K562 (cell line): ENCODE data around the gene FILIP1L. TPM values are rescaled to one million over a fixed set of nuclear protein-coding genes. Genes with fewer than 3 reads are reported as not detected.

ENCODE experiments used
- ATAC-seq: fragments of 200-7000 bp; cut with Tn5 transposase; 3 replicates; pipeline ENCODE4 v1.9.1; 2020; ENCODE audit warnings: moderate library complexity
- BruUV-seq: library from RNA; stranded (reverse); fragments of 400-500 nt; replicated peaks from 2 replicates; lab custom pipeline; 2021; lab: Mats Ljungman, UMichigan
- CTCF ChIA-PET: fragments of 300-600 bp; formaldehyde crosslinking; extraction: SDS; loops from one replicate; lab custom pipeline; 2021; ENCODE audit warnings: low intra/inter-chr PET ratio; lab: Yijun Ruan, JAX
- POLR2A ChIA-PET: fragments of 300-600, 350-650 bp; sonication (Branson Sonifier 250); formaldehyde crosslinking; extraction: SDS; loops from one replicate; lab custom pipeline; 2021; ENCODE audit warnings: antibody characterized with exemption, inconsistent platforms; lab: Yijun Ruan, JAX
- DNase-seq, 4 experiments: peaks; one replicate each; pipeline versions ENCODE4 v3.0.0 to v3.0.0-alpha.2; 2011 to 2018; ENCODE audit warnings: low spot score in 3 of 4, mixed read lengths in 3 of 4; ENCODE audit errors: extremely low read depth in 1 of 4
- FAIRE-seq: peaks from 2 replicates; lab custom pipeline; 2011; peaks lifted over from hg19 to GRCh38; lab: Jason Lieb, UNC
- H2AFZ ChIP-seq: 2 replicates; pipeline ENCODE4 v1.6.0; 2011; ENCODE audit warnings: low read depth, low read length, control low read depth, inconsistent platforms
- H3K27ac ChIP-seq: fragments of 200-600 bp; 3 replicates; pipeline ENCODE4 v1.8.0; 2011; ENCODE audit warnings: low read depth, mild to moderate bottlenecking, control low read depth, inconsistent platforms, low read length, moderate library complexity, mixed read lengths; ENCODE audit errors: extremely low read depth
- H3K27me3 ChIP-seq, 2 experiments: fragments of 300-600 bp in 1 of 2; 2 replicates in 1 of 2; 3 replicates in 1 of 2; pipeline versions ENCODE4 v1.6.0 to v1.8.0; 2011; ENCODE audit warnings: inconsistent platforms in 2 of 2, low read length in 2 of 2, mild to moderate bottlenecking in 1 of 2, mixed read lengths in 1 of 2, moderate library complexity in 1 of 2; ENCODE audit not compliant: control insufficient read depth in 2 of 2, insufficient read depth in 2 of 2
- H3K36me3 ChIP-seq: fragments of 300-600 bp; 3 replicates; pipeline ENCODE4 v1.8.0; 2011; ENCODE audit warnings: mild to moderate bottlenecking, low read length, inconsistent platforms; ENCODE audit not compliant: control insufficient read depth, insufficient read depth
- H3K4me1 ChIP-seq, 2 experiments: fragments of 200-600 bp in 1 of 2; replicated peaks in 1 of 2; 2 replicates in 1 of 2; 3 replicates in 1 of 2; pipeline versions ENCODE4 v1.5.1 to v1.8.0; 2011; ENCODE audit warnings: inconsistent platforms in 2 of 2, low read length in 2 of 2, mild to moderate bottlenecking in 1 of 2, mixed read lengths in 1 of 2, moderate library complexity in 1 of 2; ENCODE audit not compliant: control insufficient read depth in 2 of 2, insufficient read depth in 2 of 2
- H3K4me2 ChIP-seq: 2 replicates; pipeline ENCODE4 v1.6.1; 2011; ENCODE audit warnings: low read length, control low read depth, inconsistent platforms, mixed read lengths; ENCODE audit not compliant: insufficient read depth
- H3K4me3 ChIP-seq: fragments of 200-600 bp; sonication (generic), shearing (Covaris generic); 2 replicates; pipeline ENCODE4 v1.5.1; 2016; ENCODE audit warnings: control low read depth, inconsistent platforms
- H3K79me2 ChIP-seq: fragments of 200-600 bp; 3 replicates; pipeline ENCODE4 v1.8.0; 2011; ENCODE audit warnings: low read length, inconsistent platforms; ENCODE audit not compliant: control insufficient read depth, insufficient read depth
- H3K9ac ChIP-seq, 2 experiments: 2 replicates each; pipeline versions ENCODE4 v1.6.0 to v1.6.1; 2011; ENCODE audit warnings: low read depth in 2 of 2, low read length in 2 of 2, control low read depth in 1 of 2, inconsistent platforms in 1 of 2, mild to moderate bottlenecking in 1 of 2, mixed read lengths in 1 of 2; ENCODE audit not compliant: insufficient read depth in 1 of 2
- H3K9me1 ChIP-seq: one replicate; pipeline ENCODE4 v1.6.0; 2011; ENCODE audit warnings: inconsistent platforms, mild to moderate bottlenecking, low read length, moderate library complexity; ENCODE audit not compliant: control insufficient read depth, insufficient read depth
- H3K9me3 ChIP-seq: replicated peaks from 2 replicates; pipeline ENCODE4 v1.5.1; 2011; ENCODE audit warnings: low read depth, low read length, inconsistent platforms; ENCODE audit not compliant: control insufficient read depth, insufficient read depth
- H4K20me1 ChIP-seq: replicated peaks from 2 replicates; pipeline ENCODE4 v1.6.1; 2011; ENCODE audit warnings: low read length, inconsistent platforms, mixed read lengths; ENCODE audit not compliant: control insufficient read depth, insufficient read depth
- ELF2 ChIP-seq: fragments of 250-450 bp; sonication (Bioruptor Pico); IDR thresholded peaks from 2 replicates; pipeline ENCODE4 v1.5.0; 2021; ENCODE audit warnings: mild to moderate bottlenecking
- FUS ChIP-seq: fragments of 200-400 bp; formaldehyde crosslinking; optimal IDR thresholded peaks from 2 replicates; pipeline ENCODE3; 2017; ENCODE audit warnings: low read depth, low read length
- GTF2A2 ChIP-seq: IDR thresholded peaks from 2 replicates; pipeline ENCODE4 v1.6.1; 2016; ENCODE audit warnings: mild to moderate bottlenecking, missing genetic modification characterization, missing compliant biosample characterization
- GTF2E2 ChIP-seq: fragments of 200-800 bp; sonication (Bioruptor generic); IDR thresholded peaks from 2 replicates; pipeline ENCODE4 v1.6.1; 2016; ENCODE audit warnings: missing genetic modification characterization, missing compliant biosample characterization
- HIVEP1 ChIP-seq: fragments of 250-450 bp; sonication (Bioruptor Pico); IDR thresholded peaks from 2 replicates; pipeline ENCODE4 v1.4.0; 2020; ENCODE audit warnings: mild to moderate bottlenecking
- SIRT6 ChIP-seq: IDR thresholded peaks from one replicate; pipeline ENCODE4 v1.6.1; 2012; ENCODE audit warnings: low read depth, mild to moderate bottlenecking, control low read depth, inconsistent platforms, low read length, moderate library complexity
- SLC30A9 ChIP-seq: fragments of 250-450 bp; sonication (Bioruptor Pico); IDR thresholded peaks from 2 replicates; pipeline ENCODE4 v1.8.0; 2022; ENCODE audit warnings: mild to moderate bottlenecking, moderate library complexity
- SMAD3 ChIP-seq: fragments of 450-650 bp; formaldehyde crosslinking; conservative IDR thresholded peaks from 2 replicates; pipeline ENCODE4 v1.4.0; 2020; ENCODE audit warnings: mild to moderate bottlenecking
- THAP7 ChIP-seq: fragments of 250-450 bp; sonication (Bioruptor Pico); IDR thresholded peaks from 2 replicates; pipeline ENCODE4 v1.5.0; 2021
- YBX1 ChIP-seq: fragments of 450-650 bp; IDR thresholded peaks from 2 replicates; pipeline ENCODE4 v1.7.1; 2016; ENCODE audit warnings: mild to moderate bottlenecking
- ZNF253 ChIP-seq: fragments of 250-450 bp; sonication (Bioruptor Pico); conservative IDR thresholded peaks from 2 replicates; pipeline ENCODE4 v1.6.1; 2021; ENCODE audit warnings: mild to moderate bottlenecking
- ZNF583 ChIP-seq: fragments of 250-450 bp; sonication (Bioruptor Pico); IDR thresholded peaks from 2 replicates; pipeline ENCODE4 v1.4.0; 2020
- ZNF639 ChIP-seq, 2 experiments: fragments of 200-800 bp in 1 of 2; sonication (Bioruptor generic) in 1 of 2; sonication (generic) in 1 of 2; formaldehyde crosslinking in 1 of 2; IDR thresholded peaks in 1 of 2; conservative IDR thresholded peaks in 1 of 2; 2 replicates each; pipeline versions ENCODE4 v1.5.0 to v1.6.1; 2016 to 2020; ENCODE audit warnings: missing compliant biosample characterization in 1 of 2, missing genetic modification characterization in 1 of 2, missing genetic modification reagents in 1 of 2
- ZNF696 ChIP-seq: fragments of 250-450 bp; sonication (Bioruptor Pico); conservative IDR thresholded peaks from 2 replicates; pipeline ENCODE4 v1.4.0; 2020; ENCODE audit warnings: mild to moderate bottlenecking, moderate library complexity
- WGBS: fragments of 100-300 bp; shearing (Covaris generic); methylation state at CpG from one replicate; pipeline ENCODE4 v1.1.6; 2016; ENCODE audit warnings: low coverage, mixed read lengths; ENCODE audit not compliant: insufficient coverage; ENCODE audit errors: missing lambda C conversion rate; 5-methylcytosine and 5-hydroxymethylcytosine counted together
- in situ Hi-C: fragments of 300-500 bp; cut with MboI; formaldehyde crosslinking; loops from 4 replicates; pipeline ENCODE4 v1.15.0; 2018; ENCODE audit warnings: inconsistent platforms, mixed read lengths
- intact Hi-C: fragments of 100-400 bp; cut with micrococcal nuclease; formaldehyde crosslinking; loops from 2 replicates; pipeline ENCODE4 v1.14.2; 2022
- polyA plus RNA-seq, 8 experiments: library from polyadenylated mRNA; depleted of rRNA in 4 of 8; stranded (reverse) in 5 of 8; unstranded in 3 of 8; fragments of >200 nt; fragmentation: Nextera tagmentation in 2 of 8; fragmentation: Illumina TruSeq in 1 of 8; extraction: Ambion mirVana in 2 of 8; extraction: Trizol in 1 of 8; gene quantifications; 2 replicates each; pipeline versions ENCODE4 v1.2.1 to v1.2.3, GENCODE V29; 2011 to 2014; ENCODE audit warnings: inconsistent platforms in 1 of 8, missing spikeins in 1 of 8
- total RNA-seq, 7 experiments: library from RNA; depleted of rRNA in 6 of 7; stranded (reverse); fragments of >200 nt in 6 of 7; fragmentation: Illumina TruSeq in 2 of 7; extraction: Trizol in 2 of 7; gene quantifications; 2 replicates each; pipeline versions ENCODE4 v1.2.1 to v1.2.3, GENCODE V29; 2011 to 2021; ENCODE audit warnings: low replicate concordance in 1 of 7
- TF ChIP-seq, protein P1 (sequence below): fragments of 450-650 bp; IDR thresholded peaks from 2 replicates; pipeline ENCODE4 v1.6.1; 2016
- TF ChIP-seq, protein P2 (sequence below): IDR thresholded peaks from 3 replicates; pipeline ENCODE4 v1.6.1; 2011; ENCODE audit warnings: borderline replicate concordance, mild to moderate bottlenecking, moderate library complexity; ENCODE audit not compliant: insufficient read length; ENCODE audit errors: extremely low read depth

FILIP1L gene
- total and polyA plus RNA-seq, 9 of the 15 experiments (the other 6 are each of a cell fraction or from before 2014, with no cell fraction given): 0.50 to 2.1 (median 1.1) TPM

DNA sequence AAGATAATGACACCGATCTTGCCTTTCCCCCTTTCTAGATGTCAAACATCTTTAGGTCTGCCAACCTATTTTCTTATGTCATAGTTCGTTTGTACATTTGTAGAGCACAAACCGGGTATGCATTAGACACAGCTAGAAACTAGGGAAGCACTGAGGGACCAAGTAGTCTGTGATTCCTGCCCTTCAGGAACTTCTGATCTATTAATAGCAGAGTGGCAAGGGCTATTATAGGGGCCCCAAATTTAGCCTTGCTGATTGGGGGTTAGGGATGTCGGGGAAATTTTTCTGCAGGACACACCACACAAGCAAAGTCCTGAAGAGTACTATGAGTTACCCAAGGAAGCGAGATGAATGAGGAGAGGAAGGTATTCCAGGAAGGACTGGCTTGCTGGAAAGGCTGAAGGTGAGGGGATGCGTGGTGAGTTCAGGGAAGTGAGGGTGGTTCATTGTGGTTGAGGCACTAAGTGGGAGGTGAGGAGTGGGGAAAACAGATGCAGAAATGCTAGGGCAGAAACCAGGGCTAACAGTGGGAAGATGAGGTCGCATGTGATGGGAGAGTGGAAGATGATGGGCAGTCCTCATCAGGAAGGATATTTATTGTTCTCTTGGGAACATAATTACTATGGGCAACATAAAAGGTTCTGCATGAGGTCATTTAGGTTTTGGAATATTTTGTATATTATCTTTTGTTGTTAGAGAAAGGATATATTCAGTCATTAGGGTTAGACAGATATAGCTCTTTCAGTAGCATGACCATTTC lies 152.4 kb downstream of the FILIP1L start (continued):
- no peak for TF ChIP-seq ELF2 (CRISPR knock-in tag)
- TF ChIP-seq, protein P1, sequence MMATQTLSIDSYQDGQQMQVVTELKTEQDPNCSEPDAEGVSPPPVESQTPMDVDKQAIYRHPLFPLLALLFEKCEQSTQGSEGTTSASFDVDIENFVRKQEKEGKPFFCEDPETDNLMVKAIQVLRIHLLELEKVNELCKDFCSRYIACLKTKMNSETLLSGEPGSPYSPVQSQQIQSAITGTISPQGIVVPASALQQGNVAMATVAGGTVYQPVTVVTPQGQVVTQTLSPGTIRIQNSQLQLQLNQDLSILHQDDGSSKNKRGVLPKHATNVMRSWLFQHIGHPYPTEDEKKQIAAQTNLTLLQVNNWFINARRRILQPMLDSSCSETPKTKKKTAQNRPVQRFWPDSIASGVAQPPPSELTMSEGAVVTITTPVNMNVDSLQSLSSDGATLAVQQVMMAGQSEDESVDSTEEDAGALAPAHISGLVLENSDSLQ: no peak
- no peak for TF ChIP-seq HIVEP1 (CRISPR knock-in tag)

GRCh38 chr3:99960941-99961340 lies 153.4 kb downstream of the FILIP1L start:
- 85% methylated on average over 5 of the region's 7 CpGs for WGBS
- in situ Hi-C loops: no loop called here
- no TSS peak for BruUV-seq
- FAIRE-seq (no peak), ATAC-seq (no peak), DNase-seq (no peak)
- Histone ChIP-seq H3K9me3 (no peaks in the 10 kb centered on the region), H3K4me3 (no peak overlapping the region), H3K9ac (no peak overlapping the region), H3K4me2 (no peak overlapping the region), H3K4me1 (no peaks in the 10 kb centered on the region), H3K27ac (no peak overlapping the region), H3K36me3 (no peaks in the 10 kb centered on the region), H3K9me1 (no peaks in the 10 kb centered on the region), H2AFZ (no peak overlapping the region), H3K79me2 (no peaks in the 10 kb centered on the region), H4K20me1 (no peaks in the 10 kb centered on the region), H3K27me3 (no peaks in the 10 kb centered on the region)
- intact Hi-C loops: no loop called here
- ChIA-PET POLR2A (no interaction called here), CTCF (no interaction called here)
- TF ChIP-seq, protein P2, sequence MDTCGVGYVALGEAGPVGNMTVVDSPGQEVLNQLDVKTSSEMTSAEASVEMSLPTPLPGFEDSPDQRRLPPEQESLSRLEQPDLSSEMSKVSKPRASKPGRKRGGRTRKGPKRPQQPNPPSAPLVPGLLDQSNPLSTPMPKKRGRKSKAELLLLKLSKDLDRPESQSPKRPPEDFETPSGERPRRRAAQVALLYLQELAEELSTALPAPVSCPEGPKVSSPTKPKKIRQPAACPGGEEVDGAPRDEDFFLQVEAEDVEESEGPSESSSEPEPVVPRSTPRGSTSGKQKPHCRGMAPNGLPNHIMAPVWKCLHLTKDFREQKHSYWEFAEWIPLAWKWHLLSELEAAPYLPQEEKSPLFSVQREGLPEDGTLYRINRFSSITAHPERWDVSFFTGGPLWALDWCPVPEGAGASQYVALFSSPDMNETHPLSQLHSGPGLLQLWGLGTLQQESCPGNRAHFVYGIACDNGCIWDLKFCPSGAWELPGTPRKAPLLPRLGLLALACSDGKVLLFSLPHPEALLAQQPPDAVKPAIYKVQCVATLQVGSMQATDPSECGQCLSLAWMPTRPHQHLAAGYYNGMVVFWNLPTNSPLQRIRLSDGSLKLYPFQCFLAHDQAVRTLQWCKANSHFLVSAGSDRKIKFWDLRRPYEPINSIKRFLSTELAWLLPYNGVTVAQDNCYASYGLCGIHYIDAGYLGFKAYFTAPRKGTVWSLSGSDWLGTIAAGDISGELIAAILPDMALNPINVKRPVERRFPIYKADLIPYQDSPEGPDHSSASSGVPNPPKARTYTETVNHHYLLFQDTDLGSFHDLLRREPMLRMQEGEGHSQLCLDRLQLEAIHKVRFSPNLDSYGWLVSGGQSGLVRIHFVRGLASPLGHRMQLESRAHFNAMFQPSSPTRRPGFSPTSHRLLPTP: no peak
- TF ChIP-seq GTF2E2 (tag) (no peak), FUS (no peak), ZNF253 (CRISPR knock-in tag) (no peak), SMAD3 (CRISPR knock-in tag) (no peak), ZNF583 (CRISPR knock-in tag) (no peak), SLC30A9 (CRISPR knock-in tag) (no peak), ZNF639 (CRISPR knock-in tag; conservative IDR thresholded peaks at IDR 0.05 in 1 of 2, IDR thresholded peaks at IDR 0.05 in 1 of 2) (no peak), YBX1 (no peak), THAP7 (CRISPR knock-in tag) (no peak), SIRT6 (no peak), GTF2A2 (tag) (no peak), ZNF696 (CRISPR knock-in tag) (no peak)
